AG04449 (cell line): ENCODE results near the gene FOSL2.
A peak's percentile ranks its signal among the peaks of the same experiment; 100 is the strongest.

ENCODE experiments used
- CTCF ChIA-PET: fragments of 350-600 bp; formaldehyde crosslinking; extraction: SDS; loops from one replicate; lab custom pipeline; 2021; ENCODE audit warnings: antibody characterized with exemption; lab: Yijun Ruan, JAX
- POLR2A ChIA-PET: fragments of 400-600, 350-600 bp; formaldehyde crosslinking; extraction: SDS; loops from one replicate; lab custom pipeline; 2020; ENCODE audit warnings: antibody characterized with exemption, inconsistent platforms; lab: Yijun Ruan, JAX
- DNase-seq: peaks from one replicate; pipeline ENCODE4 v3.0.0-alpha.2; 2010; ENCODE audit warnings: low read depth, low spot score
- H3K4me3 ChIP-seq: 2 replicates; pipeline ENCODE4 v1.5.1; 2011; ENCODE audit warnings: low read depth, mild to moderate bottlenecking, control low read depth, low read length
- CTCF ChIP-seq: IDR thresholded peaks from one replicate; pipeline ENCODE4 v1.5.1; 2011; ENCODE audit warnings: mild to moderate bottlenecking, moderate library complexity, low read length, control low read depth, inconsistent platforms; ENCODE audit not compliant: insufficient read depth; ENCODE audit errors: missing control alignments

Gene FOSL2

GRCh38 chr2:28381225-28382180 lies 11.2 kb upstream of the FOSL2 start:
- ChIA-PET POLR2A (no interaction called here), CTCF (interaction anchor here (1.0 kb wide), 2 partner anchors 9 to 15 kb away, joined by 3 read pairs; no protein-coding TSS in a partner anchor)
- DNase-seq = no peak
- H3K4me3 ChIP-seq = no peak overlapping the region
- no peak for TF ChIP-seq CTCF

- TF ChIP-seq CTCF = no peak
- no peak for DNase-seq
- ChIA-PET POLR2A (interaction anchor here (0.7 kb wide), 1 partner anchor 179 kb away, joined by 3 read pairs; no protein-coding TSS in a partner anchor), CTCF (no interaction called here)
- no peak overlapping the region for H3K4me3 ChIP-seq
Observed at GRCh38 chr2:28382755-28383154, 9.9 kb upstream of the FOSL2 start.

- DNase-seq = no peak
- ChIA-PET POLR2A (no interaction called here), CTCF (no interaction called here)
- no peak overlapping the region for H3K4me3 ChIP-seq
- no peak for TF ChIP-seq CTCF
Observed at GRCh38 chr2:28387082-28387960, 5.3 kb upstream of the FOSL2 start.

GRCh38 chr2:28389399-28390240 lies 3.0 kb upstream of the FOSL2 start:
- TF ChIP-seq CTCF = peak; percentile 29
- peak overlapping the region; percentile 58 for H3K4me3 ChIP-seq
- POLR2A ChIA-PET = interaction anchor here (0.9 to 1.3 kb wide), 4 partner anchors 33 to 501 kb away, joined by 3 to 5 read pairs (median 4); no protein-coding TSS in a partner anchor
- CTCF ChIA-PET = interaction anchor here (1.1 to 1.9 kb wide), 3 partner anchors 8 to 666 kb away, joined by 3 to 5 read pairs (median 4); no protein-coding TSS in a partner anchor
- no peak for DNase-seq

GRCh38 chr2:28390241-28390745 lies 2.4 kb upstream of the FOSL2 start:
- CTCF ChIA-PET = interaction anchor here (1.1 to 1.9 kb wide), 4 partner anchors 9 to 667 kb away, joined by 3 to 5 read pairs (median 4); no protein-coding TSS in a partner anchor
- DNase-seq = peak; percentile 81
- POLR2A ChIA-PET = interaction anchor here (0.9 to 2.0 kb wide), 6 partner anchors 34 to 502 kb away, joined by 3 to 9 read pairs (median 4); no protein-coding TSS in a partner anchor
- peak; percentile 1 for TF ChIP-seq CTCF
- H3K4me3 ChIP-seq = peak overlapping the region; percentile 58
